GM18907 (cell line): Measurements from ENCODE around the gene PRKCB.
"Not testable (repeated sequence)": the region's sequence is repeated elsewhere in the genome, so short reads cannot be mapped to it uniquely, and the experiment has no call there.

Experiments
- ATAC-seq: cut with Tn5 transposase; IDR thresholded peaks from one replicate; pipeline ENCODE4 v1.9.1; 2021; ENCODE audit warnings: mild to moderate bottlenecking, moderate library complexity; ENCODE audit not compliant: unreplicated experiment

Gene PRKCB

DNA sequence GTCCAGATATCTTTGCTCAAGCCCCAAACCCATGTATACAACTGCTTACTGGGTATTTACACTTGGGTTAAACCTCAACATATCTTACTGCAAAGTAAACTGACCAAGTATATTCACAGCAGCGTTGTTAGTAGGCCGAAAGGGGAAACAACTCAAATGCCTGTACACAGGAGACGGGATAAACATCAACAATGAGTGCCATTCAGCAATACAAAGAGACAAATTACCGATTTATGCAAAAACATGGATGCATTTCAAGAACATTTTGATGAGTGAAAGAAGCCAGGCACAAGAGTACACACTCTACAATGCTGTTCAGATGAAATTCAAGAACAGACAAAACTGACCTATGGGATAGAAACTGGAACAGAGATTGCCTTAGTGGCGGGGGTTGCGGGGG lies 284.0 kb downstream of the PRKCB start:
- ATAC-seq = no peak

DNA sequence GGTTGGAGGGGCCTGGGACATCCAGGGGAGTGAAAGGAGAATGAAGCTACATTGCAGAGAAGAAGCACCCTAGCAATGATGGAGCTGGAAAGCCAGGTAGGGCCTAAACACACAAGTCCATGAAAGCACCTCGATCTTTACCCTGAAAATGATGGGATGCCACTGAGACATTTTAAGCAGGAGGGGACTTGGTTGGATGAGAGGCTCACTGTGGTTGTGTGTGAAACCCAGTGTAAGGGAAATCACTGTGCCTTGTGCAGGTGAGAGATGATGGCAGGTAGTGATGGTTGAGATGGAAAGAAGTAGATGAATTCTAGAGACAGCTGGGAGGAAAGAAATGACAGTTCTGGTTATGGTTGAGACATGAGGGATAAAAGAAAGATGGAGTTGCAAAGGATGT lies 287.5 kb downstream of the PRKCB start:
- no peak for ATAC-seq

DNA sequence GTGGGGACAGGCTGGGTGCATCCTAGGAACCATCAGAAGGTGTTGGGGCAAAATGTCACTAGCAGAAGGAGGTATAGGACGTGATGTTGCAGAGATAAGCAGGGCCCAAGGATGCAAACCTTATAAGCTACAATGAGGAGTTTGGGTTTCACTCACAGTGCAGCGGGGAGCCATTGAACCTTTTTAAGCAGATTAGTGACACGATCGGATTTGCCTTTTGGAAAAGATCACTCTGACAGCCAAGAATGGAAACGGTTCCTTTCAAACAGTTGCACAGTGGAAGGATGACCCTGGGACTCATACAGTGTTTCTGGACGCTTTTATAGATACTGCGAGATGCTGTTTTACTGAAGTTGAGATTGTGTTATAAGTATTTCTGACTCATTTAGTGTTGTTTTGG lies 288.5 kb downstream of the PRKCB start:
- ATAC-seq = no peak

DNA sequence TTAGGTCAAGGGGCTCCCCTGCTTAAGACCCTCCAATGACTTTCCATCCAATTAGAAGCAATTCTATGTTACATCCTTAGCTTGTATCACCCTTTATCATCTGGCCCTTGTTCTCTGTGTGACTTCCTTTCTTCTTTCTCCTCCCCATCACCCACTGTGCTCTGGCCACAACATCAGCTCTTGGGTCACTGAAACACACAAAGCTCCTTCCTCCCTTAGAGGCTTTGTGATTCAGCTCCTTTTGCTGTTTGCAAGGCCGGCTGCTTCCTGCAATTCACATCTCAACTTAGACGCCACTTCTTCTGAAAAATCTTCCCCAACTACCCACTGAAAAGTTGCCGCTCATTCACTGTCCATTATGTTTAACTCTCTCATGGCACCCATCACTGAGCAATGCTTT lies 289.4 kb downstream of the PRKCB start:
- ATAC-seq = no peak

DNA sequence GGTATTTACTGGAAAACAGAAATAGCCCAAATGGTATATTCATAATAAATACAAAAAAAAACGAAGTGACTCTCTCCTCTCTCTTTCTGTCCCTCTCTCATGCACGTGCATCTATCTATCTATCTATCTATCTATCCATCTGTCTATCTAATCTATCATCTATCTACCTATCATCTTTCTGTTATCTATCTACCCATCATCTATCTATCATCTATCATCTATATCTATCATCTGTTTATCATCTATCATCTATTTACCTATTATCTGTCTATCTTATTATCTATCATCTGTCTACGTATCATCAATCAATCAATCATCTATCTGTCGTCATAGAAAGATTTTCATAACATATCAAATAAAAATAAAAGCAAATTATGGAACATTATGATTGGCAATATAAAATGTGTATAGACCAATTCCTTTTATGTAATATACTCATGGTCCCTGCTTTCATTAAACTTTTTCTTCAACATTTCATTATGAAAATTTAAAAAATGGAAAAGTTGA lies 293.7 kb downstream of the PRKCB start:
- no peak for ATAC-seq

GRCh38 chr16:24130494-24131085 lies 294.8 kb downstream of the PRKCB start:
- no peak for ATAC-seq

DNA sequence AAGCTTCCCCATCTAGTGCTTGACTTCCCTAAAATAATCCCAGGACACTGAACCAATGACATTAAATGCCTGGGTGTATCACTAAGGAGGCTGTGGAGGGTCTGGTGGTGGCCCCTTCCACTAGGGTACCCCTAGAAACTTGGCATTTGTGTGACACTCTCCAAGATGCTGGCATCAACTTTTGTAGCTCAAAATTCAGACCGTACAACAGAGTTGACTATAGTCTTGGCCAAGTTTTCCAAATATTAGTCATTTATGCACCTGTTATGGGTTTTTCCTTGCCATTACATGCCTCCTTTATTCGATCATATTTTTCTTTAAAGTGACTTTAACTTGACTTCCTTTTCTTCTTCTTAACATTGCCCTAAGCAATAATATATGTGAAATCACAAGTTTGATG lies 295.5 kb downstream of the PRKCB start:
- ATAC-seq = no peak

DNA sequence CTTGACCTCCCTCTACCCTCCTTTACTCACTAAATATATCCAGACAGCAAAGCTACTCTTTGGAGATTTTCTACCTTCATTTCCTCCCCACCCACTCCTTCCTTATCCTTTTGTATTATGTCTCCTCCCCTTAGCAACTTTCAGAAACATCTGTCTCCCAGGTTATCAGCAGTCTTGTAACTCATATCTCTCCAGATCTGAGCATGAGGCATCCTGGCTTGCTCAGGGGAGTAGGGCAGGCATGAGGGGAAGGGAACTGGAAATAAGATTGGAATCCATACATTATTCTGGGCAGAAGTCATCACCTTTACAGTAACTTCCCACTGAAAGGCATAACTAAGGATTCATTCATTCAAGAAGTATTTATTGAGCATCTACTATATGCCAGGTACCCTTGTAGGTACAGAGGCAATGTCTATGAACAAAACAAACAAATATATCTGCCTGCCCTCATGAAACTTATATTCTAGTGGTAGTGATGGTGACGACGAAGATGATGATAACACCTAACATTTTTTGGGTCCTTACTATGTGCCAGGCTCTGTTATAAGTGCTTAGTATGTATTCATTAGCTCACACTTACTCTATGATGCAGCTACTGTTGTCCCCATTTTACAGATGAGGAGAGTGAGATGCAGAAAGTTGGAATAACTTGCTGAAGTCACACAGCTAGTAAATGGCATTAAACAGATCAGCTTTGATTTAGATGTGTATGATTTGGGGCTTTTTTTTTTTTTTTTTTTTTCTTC lies 296.4 kb downstream of the PRKCB start:
- no peak for ATAC-seq

GRCh38 chr16:24132797-24133155 lies 297.0 kb downstream of the PRKCB start:
- ATAC-seq = no peak

GRCh38 chr16:24135624-24136565 lies 300.1 kb downstream of the PRKCB start:
- ATAC-seq = no peak

- ATAC-seq = no peak
Measured at GRCh38 chr16:24138024-24138423, 302.2 kb downstream of the PRKCB start.

- ATAC-seq = no peak
Measured at GRCh38 chr16:24138575-24138974, 302.8 kb downstream of the PRKCB start.

GRCh38 chr16:24139282-24139681 lies 303.5 kb downstream of the PRKCB start:
- ATAC-seq = no peak

DNA sequence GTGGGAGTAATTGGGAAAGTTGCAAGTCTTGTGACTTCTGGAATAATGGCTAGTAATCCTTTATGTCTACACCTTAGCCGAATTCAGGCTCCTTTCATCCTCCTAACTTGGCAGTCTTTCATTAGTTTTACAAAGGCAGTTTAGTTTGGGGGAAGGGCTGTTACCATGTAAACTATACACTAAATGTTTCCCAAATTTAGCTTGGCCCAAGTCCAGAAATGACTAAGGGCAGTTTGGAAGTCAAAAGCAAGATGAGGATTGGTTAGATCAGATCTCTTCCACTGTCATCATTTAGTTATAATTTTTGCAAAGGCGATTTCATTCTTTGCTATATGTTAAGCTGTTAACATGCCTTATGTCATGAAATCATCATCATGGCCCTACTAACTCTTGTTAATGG lies 304.9 kb downstream of the PRKCB start:
- no peak for ATAC-seq

DNA sequence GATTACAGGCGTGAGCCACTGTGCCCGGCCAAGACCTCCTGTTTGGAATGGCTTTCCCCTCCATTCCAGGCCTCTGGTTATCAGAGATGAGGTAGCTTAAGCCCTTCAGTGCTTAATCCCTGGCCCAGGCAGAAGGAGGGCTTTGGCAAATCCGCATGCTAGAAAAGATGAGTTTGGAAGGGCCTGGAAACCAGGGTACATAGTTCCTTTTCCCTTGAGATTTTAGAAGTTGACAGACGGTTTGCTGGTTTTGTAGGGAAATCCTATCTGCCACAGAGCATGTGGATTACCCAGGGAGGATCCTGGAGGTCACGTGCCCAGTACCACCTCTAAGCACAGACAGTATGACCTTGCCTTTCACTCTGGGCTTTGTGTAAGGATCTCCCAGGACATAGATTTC lies 305.7 kb downstream of the PRKCB start:
- ATAC-seq = no peak

DNA sequence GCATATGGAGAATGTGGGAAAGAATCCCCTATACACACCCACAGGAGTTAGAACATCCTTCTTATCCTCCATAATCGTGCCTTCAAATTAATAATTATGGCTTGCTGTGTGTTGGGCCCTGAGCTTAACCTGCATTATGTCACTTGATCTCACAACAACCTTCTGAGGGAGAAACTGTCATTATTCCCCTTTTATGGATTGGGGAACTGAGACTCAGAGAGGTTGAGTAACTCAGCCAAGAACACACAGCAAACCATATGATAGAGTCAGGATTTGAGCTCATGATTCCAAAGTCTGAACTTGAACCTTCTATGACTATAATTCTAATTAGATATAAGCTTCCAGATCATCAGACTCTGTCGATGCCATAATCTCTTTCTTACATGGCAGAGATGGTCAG lies 306.1 kb downstream of the PRKCB start:
- ATAC-seq = no peak

- no peak for ATAC-seq
Measured at GRCh38 chr16:24145927-24146326, 310.1 kb downstream of the PRKCB start.

DNA sequence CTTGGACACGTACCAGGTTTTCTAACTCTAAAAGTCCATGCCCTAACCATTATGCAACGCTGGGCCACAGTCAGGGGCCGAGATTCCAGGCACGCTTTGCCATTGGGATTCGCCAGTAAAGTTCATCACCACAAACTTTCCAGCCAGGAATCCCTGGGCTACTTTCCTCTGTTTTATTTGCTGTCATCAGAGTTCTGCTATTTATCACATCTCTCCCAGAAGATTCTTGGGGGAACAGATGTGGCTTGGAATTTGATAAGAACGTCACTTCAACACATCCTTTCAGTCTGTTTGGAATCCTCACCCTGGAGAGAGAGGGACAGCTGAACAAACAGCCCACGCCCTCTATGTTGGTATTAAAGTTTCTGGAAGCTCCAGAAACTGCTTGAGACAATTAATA lies 310.7 kb downstream of the PRKCB start:
- ATAC-seq = no peak

- ATAC-seq = no peak
Measured at GRCh38 chr16:24149102-24149501, 313.3 kb downstream of the PRKCB start.

DNA sequence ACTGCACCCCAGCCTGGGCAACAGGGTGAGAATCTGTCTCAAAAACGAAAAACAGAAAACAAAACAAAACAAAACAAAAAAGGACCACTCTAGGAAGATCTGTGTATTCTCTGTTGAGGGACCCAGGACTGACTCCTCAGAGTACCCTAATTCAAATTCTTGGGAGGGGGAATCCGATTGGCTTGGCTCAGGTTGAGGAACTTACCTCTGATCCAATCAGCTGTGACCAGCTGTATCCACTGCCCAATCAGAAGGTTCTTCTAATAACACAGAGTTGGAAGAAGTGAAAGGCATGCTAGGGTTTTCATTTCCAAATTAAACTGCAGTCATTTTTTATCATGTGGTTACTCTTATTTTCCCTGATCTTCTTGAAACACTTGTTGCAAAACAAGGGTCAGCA lies 314.5 kb downstream of the PRKCB start:
- no peak for ATAC-seq

DNA sequence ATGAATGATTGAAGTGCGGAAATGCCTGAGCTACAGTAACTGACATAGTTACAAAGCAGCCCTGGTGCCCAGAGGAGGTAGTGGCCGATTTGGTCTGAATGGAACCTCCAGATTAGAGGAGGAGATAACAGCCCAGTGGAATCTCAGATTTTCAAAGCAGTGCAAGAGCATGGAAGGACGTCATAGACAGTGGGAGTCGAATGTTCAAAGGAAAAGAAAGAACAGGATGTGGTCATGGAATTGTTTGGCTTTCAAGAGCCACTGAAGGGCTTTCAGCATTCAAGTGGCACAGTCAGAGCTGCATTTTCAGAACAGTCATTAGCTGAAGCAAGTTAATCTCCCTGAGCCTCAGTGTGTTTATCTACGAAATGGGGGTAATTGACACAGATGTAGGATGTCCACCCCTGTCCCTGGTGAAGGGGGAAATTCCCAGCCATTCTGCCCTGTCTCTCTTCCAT lies 315.7 kb downstream of the PRKCB start:
- ATAC-seq = no peak

GRCh38 chr16:24152048-24152447 lies 316.3 kb downstream of the PRKCB start:
- not testable (repeated sequence) for ATAC-seq
